GM13976 (cell line): Measurements from ENCODE around the gene UNC5B.

Experiments used
- DNase-seq: peaks from one replicate; pipeline ENCODE4 v3.0.0; 2012; ENCODE audit warnings: low spot score
- CTCF ChIP-seq: IDR thresholded peaks from 2 replicates; pipeline ENCODE4 v1.5.1; 2012; ENCODE audit warnings: borderline replicate concordance, mild to moderate bottlenecking; ENCODE audit not compliant: insufficient read depth; ENCODE audit errors: extremely low read depth, missing control alignments, control extremely low read depth
- in situ Hi-C: fragments of 300-500 bp; cut with MboI; formaldehyde crosslinking; loops from one replicate; pipeline ENCODE4 v1.12.0; 2022; ENCODE audit warnings: low sequenced_read_pairs, mixed read lengths, inconsistent platforms; ENCODE audit not compliant: unreplicated experiment

The UNC5B gene

GRCh38 chr10:71234004-71234894 lies 21.9 kb downstream of the UNC5B start:
- TF ChIP-seq CTCF: no peak
- no peak for DNase-seq
- in situ Hi-C loops: no loop called here

- in situ Hi-C loops: no loop called here
- no peak for DNase-seq
- TF ChIP-seq CTCF: no peak
These were observed 22.8 kb downstream of the UNC5B start for GRCh38 chr10:71234970-71235685.

GRCh38 chr10:71235808-71236207 lies 23.4 kb downstream of the UNC5B start:
- TF ChIP-seq CTCF: no peak
- no peak for DNase-seq
- in situ Hi-C loops: no loop called here

GRCh38 chr10:71236286-71236685 lies 23.9 kb downstream of the UNC5B start:
- in situ Hi-C loops: no loop called here
- no peak for DNase-seq
- TF ChIP-seq CTCF: no peak

GRCh38 chr10:71236822-71237682 lies 24.7 kb downstream of the UNC5B start:
- in situ Hi-C loops: no loop called here
- no peak for TF ChIP-seq CTCF
- DNase-seq: no peak

GRCh38 chr10:71237843-71238623 lies 25.7 kb downstream of the UNC5B start:
- in situ Hi-C loops: no loop called here

More at GRCh38 chr10:71237843-71238623, 25.7 kb downstream of the UNC5B start:
- no peak for TF ChIP-seq CTCF
- no peak for DNase-seq
